HepG2 (cell line): ENCODE results near the gene DHX30. TPM values are rescaled to one million over a fixed set of nuclear protein-coding genes. Genes with fewer than 3 reads are reported as not detected.
A peak's percentile ranks its signal among the peaks of the same experiment; 100 is the strongest.

ENCODE experiments used
- GTF3A ChIP-seq: sonication (generic); formaldehyde crosslinking; conservative IDR thresholded peaks from 2 replicates; pipeline ENCODE4 v1.4.0; 2020; ENCODE audit warnings: mild to moderate bottlenecking, missing genetic modification reagents
- MIER2 ChIP-seq: IDR thresholded peaks from 2 replicates; pipeline ENCODE4 v1.6.1; 2016; ENCODE audit warnings: missing biosample characterization, missing genetic modification reagents
- SOX6 ChIP-seq, 2 experiments: fragments of 450-650 bp in 1 of 2; sonication (generic) in 1 of 2; formaldehyde crosslinking in 1 of 2; IDR thresholded peaks; 2 replicates each; pipeline versions ENCODE4 v1.4.0 to v1.6.1; 2017 to 2020; ENCODE audit warnings: antibody characterized with exemption in 1 of 2, mild to moderate bottlenecking in 1 of 2, missing genetic modification reagents in 1 of 2
- ZNF260 ChIP-seq: sonication (generic); formaldehyde crosslinking; IDR thresholded peaks from 2 replicates; pipeline ENCODE4 v1.4.0; 2020; ENCODE audit warnings: missing genetic modification reagents, low read depth, mild to moderate bottlenecking, borderline replicate concordance
- ZNF430 ChIP-seq: sonication (generic); formaldehyde crosslinking; IDR thresholded peaks from 2 replicates; pipeline ENCODE4 v1.9.0; 2021; ENCODE audit warnings: mild to moderate bottlenecking, missing genetic modification reagents
- ZNF629 ChIP-seq: sonication (generic); formaldehyde crosslinking; conservative IDR thresholded peaks from 2 replicates; pipeline ENCODE4 v1.5.0; 2020; ENCODE audit warnings: missing genetic modification reagents
- polyA plus RNA-seq, 8 experiments: library from polyadenylated mRNA; depleted of rRNA in 3 of 8; stranded (reverse) in 7 of 8; unstranded in 1 of 8; fragments of >200 nt; fragmentation: Illumina TruSeq in 4 of 8; extraction: Trizol in 4 of 8; gene quantifications; 2 replicates each; pipeline versions ENCODE4 v1.2.1 to v1.2.3, GENCODE V29; 2011 to 2016; ENCODE audit warnings: low read depth in 4 of 8, missing spikeins in 1 of 8, mixed read lengths in 1 of 8; ENCODE audit not compliant: insufficient read depth in 1 of 8
- total RNA-seq, 5 experiments: library from RNA; depleted of rRNA; stranded (reverse); fragments of >200 nt; fragmentation: Illumina TruSeq; extraction: Trizol; gene quantifications; 2 replicates each; pipeline ENCODE4 v1.2.3, GENCODE V29; 2016; ENCODE audit warnings: low read depth in 1 of 5
- TF ChIP-seq, protein P1 (sequence below): sonication (generic); formaldehyde crosslinking; IDR thresholded peaks from 2 replicates; pipeline ENCODE4 v1.5.0; 2020; ENCODE audit warnings: mild to moderate bottlenecking, missing genetic modification reagents
- TF ChIP-seq, protein P2 (sequence below): sonication (generic); formaldehyde crosslinking; IDR thresholded peaks from 2 replicates; pipeline ENCODE4 v1.4.0; 2020; ENCODE audit warnings: missing genetic modification reagents
- TF ChIP-seq, protein P3 (sequence below): sonication (generic); formaldehyde crosslinking; conservative IDR thresholded peaks from 2 replicates; pipeline ENCODE4 v1.4.0; 2020; ENCODE audit warnings: missing genetic modification reagents
- TF ChIP-seq, protein P4 (sequence below): sonication (generic); formaldehyde crosslinking; IDR thresholded peaks from 2 replicates; pipeline ENCODE4 v1.9.0; 2021; ENCODE audit warnings: mild to moderate bottlenecking, missing genetic modification reagents

The DHX30 gene
- total and polyA plus RNA-seq, 2 of the 13 experiments (the other 11 are each of a cell fraction or from before 2014, with no cell fraction given): 30.6 to 59.4 TPM

DNA sequence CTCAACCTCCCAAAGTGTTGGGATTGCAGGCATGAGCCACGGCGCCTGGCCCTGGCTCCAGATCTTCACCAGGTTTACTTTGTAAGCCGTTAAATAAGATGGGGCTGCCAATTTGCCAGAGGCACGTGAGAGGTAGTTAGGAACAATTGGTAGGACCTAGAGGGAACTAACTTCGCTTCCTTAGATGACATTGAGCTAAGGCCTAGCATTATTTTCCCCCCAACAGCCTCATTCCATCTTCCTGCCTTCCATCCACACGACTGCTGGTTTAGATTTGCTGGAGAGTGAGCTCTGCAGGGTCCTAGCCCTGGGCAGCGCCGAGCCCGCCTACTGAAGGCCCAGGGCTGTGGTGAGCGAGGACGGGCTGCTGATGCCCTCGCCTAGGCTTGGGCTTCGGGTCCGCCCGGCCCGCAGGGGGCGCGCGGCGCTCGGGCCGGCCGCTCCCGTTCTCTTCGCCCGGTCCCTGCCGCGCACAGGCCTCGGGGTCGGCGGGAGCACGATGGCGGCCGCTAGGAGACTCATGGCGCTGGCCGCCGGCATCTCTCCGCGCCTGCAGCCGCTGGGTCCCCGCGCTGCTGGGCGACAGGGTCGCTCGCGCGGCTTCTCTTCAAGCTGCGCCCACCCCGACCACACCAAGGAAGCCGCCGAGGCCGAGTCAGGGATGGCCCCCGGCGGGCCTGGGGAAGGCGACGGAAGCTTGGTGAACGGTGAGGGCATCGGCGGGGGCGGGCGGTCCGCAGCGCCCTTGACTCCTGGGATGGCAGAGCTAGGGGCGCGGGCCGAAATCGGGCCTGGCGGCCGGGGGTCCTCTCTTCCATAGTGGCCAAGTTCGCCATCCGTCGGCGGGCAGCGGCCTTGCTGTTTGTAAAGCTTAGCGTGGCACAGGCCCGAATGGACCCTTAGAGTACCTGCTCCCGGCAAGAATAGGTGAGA, 21.9 kb downstream of the DHX30 start (continued):
- no peak for TF ChIP-seq SOX6 (IDR thresholded peaks at IDR 0.05)
- peak; percentile 8; the same call in 1 of the 2 replicates for TF ChIP-seq SOX6 (CRISPR knock-in tag; IDR thresholded peaks at IDR 0.05)
- TF ChIP-seq MIER2 (CRISPR knock-in tag): no peak
- TF ChIP-seq, protein P1, sequence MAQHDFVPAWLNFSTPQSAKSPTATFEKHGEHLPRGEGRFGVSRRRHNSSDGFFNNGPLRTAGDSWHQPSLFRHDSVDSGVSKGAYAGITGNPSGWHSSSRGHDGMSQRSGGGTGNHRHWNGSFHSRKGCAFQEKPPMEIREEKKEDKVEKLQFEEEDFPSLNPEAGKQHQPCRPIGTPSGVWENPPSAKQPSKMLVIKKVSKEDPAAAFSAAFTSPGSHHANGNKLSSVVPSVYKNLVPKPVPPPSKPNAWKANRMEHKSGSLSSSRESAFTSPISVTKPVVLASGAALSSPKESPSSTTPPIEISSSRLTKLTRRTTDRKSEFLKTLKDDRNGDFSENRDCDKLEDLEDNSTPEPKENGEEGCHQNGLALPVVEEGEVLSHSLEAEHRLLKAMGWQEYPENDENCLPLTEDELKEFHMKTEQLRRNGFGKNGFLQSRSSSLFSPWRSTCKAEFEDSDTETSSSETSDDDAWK: no peak
- TF ChIP-seq, protein P2, sequence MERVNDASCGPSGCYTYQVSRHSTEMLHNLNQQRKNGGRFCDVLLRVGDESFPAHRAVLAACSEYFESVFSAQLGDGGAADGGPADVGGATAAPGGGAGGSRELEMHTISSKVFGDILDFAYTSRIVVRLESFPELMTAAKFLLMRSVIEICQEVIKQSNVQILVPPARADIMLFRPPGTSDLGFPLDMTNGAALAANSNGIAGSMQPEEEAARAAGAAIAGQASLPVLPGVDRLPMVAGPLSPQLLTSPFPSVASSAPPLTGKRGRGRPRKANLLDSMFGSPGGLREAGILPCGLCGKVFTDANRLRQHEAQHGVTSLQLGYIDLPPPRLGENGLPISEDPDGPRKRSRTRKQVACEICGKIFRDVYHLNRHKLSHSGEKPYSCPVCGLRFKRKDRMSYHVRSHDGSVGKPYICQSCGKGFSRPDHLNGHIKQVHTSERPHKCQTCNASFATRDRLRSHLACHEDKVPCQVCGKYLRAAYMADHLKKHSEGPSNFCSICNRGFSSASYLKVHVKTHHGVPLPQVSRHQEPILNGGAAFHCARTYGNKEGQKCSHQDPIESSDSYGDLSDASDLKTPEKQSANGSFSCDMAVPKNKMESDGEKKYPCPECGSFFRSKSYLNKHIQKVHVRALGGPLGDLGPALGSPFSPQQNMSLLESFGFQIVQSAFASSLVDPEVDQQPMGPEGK (CRISPR knock-in tag): no peak
- no peak for TF ChIP-seq ZNF260 (CRISPR knock-in tag)
- TF ChIP-seq, protein P3, sequence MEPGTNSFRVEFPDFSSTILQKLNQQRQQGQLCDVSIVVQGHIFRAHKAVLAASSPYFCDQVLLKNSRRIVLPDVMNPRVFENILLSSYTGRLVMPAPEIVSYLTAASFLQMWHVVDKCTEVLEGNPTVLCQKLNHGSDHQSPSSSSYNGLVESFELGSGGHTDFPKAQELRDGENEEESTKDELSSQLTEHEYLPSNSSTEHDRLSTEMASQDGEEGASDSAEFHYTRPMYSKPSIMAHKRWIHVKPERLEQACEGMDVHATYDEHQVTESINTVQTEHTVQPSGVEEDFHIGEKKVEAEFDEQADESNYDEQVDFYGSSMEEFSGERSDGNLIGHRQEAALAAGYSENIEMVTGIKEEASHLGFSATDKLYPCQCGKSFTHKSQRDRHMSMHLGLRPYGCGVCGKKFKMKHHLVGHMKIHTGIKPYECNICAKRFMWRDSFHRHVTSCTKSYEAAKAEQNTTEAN (CRISPR knock-in tag): peak; percentile 69; the same call in 1 of the 2 replicates
- TF ChIP-seq GTF3A (CRISPR knock-in tag): no peak
- TF ChIP-seq, protein P4, sequence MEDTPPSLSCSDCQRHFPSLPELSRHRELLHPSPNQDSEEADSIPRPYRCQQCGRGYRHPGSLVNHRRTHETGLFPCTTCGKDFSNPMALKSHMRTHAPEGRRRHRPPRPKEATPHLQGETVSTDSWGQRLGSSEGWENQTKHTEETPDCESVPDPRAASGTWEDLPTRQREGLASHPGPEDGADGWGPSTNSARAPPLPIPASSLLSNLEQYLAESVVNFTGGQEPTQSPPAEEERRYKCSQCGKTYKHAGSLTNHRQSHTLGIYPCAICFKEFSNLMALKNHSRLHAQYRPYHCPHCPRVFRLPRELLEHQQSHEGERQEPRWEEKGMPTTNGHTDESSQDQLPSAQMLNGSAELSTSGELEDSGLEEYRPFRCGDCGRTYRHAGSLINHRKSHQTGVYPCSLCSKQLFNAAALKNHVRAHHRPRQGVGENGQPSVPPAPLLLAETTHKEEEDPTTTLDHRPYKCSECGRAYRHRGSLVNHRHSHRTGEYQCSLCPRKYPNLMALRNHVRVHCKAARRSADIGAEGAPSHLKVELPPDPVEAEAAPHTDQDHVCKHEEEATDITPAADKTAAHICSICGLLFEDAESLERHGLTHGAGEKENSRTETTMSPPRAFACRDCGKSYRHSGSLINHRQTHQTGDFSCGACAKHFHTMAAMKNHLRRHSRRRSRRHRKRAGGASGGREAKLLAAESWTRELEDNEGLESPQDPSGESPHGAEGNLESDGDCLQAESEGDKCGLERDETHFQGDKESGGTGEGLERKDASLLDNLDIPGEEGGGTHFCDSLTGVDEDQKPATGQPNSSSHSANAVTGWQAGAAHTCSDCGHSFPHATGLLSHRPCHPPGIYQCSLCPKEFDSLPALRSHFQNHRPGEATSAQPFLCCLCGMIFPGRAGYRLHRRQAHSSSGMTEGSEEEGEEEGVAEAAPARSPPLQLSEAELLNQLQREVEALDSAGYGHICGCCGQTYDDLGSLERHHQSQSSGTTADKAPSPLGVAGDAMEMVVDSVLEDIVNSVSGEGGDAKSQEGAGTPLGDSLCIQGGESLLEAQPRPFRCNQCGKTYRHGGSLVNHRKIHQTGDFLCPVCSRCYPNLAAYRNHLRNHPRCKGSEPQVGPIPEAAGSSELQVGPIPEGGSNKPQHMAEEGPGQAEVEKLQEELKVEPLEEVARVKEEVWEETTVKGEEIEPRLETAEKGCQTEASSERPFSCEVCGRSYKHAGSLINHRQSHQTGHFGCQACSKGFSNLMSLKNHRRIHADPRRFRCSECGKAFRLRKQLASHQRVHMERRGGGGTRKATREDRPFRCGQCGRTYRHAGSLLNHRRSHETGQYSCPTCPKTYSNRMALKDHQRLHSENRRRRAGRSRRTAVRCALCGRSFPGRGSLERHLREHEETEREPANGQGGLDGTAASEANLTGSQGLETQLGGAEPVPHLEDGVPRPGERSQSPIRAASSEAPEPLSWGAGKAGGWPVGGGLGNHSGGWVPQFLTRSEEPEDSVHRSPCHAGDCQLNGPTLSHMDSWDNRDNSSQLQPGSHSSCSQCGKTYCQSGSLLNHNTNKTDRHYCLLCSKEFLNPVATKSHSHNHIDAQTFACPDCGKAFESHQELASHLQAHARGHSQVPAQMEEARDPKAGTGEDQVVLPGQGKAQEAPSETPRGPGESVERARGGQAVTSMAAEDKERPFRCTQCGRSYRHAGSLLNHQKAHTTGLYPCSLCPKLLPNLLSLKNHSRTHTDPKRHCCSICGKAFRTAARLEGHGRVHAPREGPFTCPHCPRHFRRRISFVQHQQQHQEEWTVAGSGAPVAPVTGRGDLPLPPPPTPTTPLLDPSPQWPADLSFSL (CRISPR knock-in tag): no peak
- no peak; the same call in none of the 2 replicates for TF ChIP-seq ZNF430 (CRISPR knock-in tag)
- no peak for TF ChIP-seq ZNF629 (CRISPR knock-in tag)
